DND-41 (cell line): Measurements from ENCODE around the gene RAB6A.
"Not testable (repeated sequence)": the region's sequence is repeated elsewhere in the genome, so short reads cannot be mapped to it uniquely, and the experiment has no call there.

Source experiments
- CTCF ChIP-seq: IDR thresholded peaks from 2 replicates; pipeline ENCODE4 v1.5.1; 2012; ENCODE audit warnings: borderline replicate concordance, low read length, moderate library complexity, mild to moderate bottlenecking; ENCODE audit not compliant: poor library complexity, severe bottlenecking; ENCODE audit errors: extremely low read depth
- EZH2 ChIP-seq: IDR thresholded peaks from 3 replicates; pipeline ENCODE4 v1.6.1; 2012; ENCODE audit warnings: borderline replicate concordance, low read depth, mild to moderate bottlenecking, moderate library complexity, low read length, inconsistent platforms; ENCODE audit not compliant: severe bottlenecking

DNA sequence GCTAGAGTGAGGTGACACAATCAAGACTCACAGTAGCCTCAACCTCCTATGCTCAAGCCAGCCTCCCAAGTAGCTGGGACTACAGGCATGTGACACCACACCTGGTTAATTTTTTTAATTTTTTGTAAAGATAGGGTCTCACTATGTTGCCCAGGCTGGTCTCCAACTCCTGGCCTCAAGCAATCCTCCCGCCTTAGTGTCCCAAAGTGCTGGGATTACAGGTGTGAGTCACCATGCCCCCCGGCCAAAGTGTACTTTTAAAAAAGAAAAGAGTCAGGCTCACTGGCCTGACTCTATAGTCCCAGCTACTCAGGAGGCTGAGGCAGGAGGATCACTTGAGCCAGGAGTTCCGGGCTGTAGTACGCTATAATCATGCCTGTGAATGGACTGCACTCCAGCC is 10.0 kb downstream of the RAB6A start:
- TF ChIP-seq EZH2, CTCF: not testable (repeated sequence)
